DOHH2 (cell line): Measurements from ENCODE around the gene RMC1.

Experiments
- EZH2phosphoT487 ChIP-seq: fragments of 200-600 bp; sonication (generic); IDR thresholded peaks from 2 replicates; pipeline ENCODE4 v1.6.1; 2017; ENCODE audit warnings: borderline replicate concordance, mild to moderate bottlenecking, antibody characterized with exemption, low read length, moderate library complexity, mixed read lengths
- TF ChIP-seq, protein P1 (sequence below): fragments of 200-600 bp; sonication (generic); IDR thresholded peaks from one replicate; pipeline ENCODE4 v1.5.1; 2014; ENCODE audit warnings: antibody characterized with exemption, mild to moderate bottlenecking, low read depth, low read length; ENCODE audit not compliant: poor library complexity, severe bottlenecking

DNA sequence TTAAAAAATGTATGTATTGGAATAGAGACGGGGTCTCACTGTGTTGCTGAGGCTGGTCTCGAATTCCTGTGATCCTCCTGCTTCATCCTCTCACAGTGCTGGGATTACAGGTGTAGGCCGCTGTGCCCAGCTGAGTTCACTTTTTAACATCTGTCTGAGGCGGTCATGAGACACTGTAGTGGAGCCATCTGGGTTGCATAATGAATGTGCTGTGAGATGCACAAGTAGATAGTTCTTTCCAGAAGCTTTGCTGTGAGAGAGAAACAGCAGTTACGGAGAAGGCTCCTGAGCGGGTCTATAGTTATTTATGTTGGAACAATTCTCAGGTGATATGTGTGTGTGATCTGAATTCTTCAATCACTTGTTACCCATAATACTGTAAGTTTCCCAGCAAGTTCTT, 3.1 kb downstream of the RMC1 start:
- TF ChIP-seq, protein P1, sequence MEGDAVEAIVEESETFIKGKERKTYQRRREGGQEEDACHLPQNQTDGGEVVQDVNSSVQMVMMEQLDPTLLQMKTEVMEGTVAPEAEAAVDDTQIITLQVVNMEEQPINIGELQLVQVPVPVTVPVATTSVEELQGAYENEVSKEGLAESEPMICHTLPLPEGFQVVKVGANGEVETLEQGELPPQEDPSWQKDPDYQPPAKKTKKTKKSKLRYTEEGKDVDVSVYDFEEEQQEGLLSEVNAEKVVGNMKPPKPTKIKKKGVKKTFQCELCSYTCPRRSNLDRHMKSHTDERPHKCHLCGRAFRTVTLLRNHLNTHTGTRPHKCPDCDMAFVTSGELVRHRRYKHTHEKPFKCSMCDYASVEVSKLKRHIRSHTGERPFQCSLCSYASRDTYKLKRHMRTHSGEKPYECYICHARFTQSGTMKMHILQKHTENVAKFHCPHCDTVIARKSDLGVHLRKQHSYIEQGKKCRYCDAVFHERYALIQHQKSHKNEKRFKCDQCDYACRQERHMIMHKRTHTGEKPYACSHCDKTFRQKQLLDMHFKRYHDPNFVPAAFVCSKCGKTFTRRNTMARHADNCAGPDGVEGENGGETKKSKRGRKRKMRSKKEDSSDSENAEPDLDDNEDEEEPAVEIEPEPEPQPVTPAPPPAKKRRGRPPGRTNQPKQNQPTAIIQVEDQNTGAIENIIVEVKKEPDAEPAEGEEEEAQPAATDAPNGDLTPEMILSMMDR, result no peak
- no peak for TF ChIP-seq EZH2phosphoT487
